ENCODE results near the gene WDR6.

Gene WDR6

GRCh38 chr3:49007068-49007770 lies at the start of gene WDR6:
WDR6 (plus strand) TSS chr3:49007391; CDS start chr3:49007432, 41 bp downstream.
- peak within 1 kb of the TSS; percentile 84 for H3K9ac ChIP-seq (ENCODE audit: low read depth, low read length)
- H3K9me3 ChIP-seq (ENCODE audit: control insufficient read depth, insufficient read depth, low read length): no peaks in the 10 kb centered on the region
- H3K4me1 ChIP-seq (ENCODE audit: insufficient read depth, low read length): 0 out of 2 replicates have a peak, but pooled peaks cover 2% of the 10 kb centered on the region
- H3K36me3 ChIP-seq (ENCODE audit: insufficient read depth, low read length): peaks cover 3% of the 10 kb centered on the region; the same call in 1 of the 2 replicates

- no peak overlapping the region for H3K9ac ChIP-seq (ENCODE audit: low read depth, low read length)
- H3K4me1 ChIP-seq (ENCODE audit: insufficient read depth, low read length): peaks cover 15% of the 10 kb centered on the region
- H3K9me3 ChIP-seq (ENCODE audit: control insufficient read depth, insufficient read depth, low read length): no peaks in the 10 kb centered on the region
- H3K36me3 ChIP-seq (ENCODE audit: insufficient read depth, low read length): no peaks in the 10 kb centered on the region; the same call in 1 of the 2 replicates
Observed at GRCh38 chr3:48960841-48961413, 46.3 kb upstream of the WDR6 start.

- Histone ChIP-seq H3K4me1 (ENCODE audit: insufficient read depth, low read length) (peaks cover 15% of the 10 kb centered on the region), H3K36me3 (ENCODE audit: insufficient read depth, low read length) (peaks cover 5% of the 10 kb centered on the region), H3K9ac (ENCODE audit: low read depth, low read length) (no peak overlapping the region), H3K9me3 (ENCODE audit: control insufficient read depth, insufficient read depth, low read length) (no peaks in the 10 kb centered on the region)
Observed at GRCh38 chr3:48962340-48962739, 44.9 kb upstream of the WDR6 start.

- Histone ChIP-seq H3K4me1 (ENCODE audit: insufficient read depth, low read length) (peaks cover 15% of the 10 kb centered on the region), H3K36me3 (ENCODE audit: insufficient read depth, low read length) (peaks cover 11% of the 10 kb centered on the region), H3K9me3 (ENCODE audit: control insufficient read depth, insufficient read depth, low read length) (no peaks in the 10 kb centered on the region), H3K9ac (ENCODE audit: low read depth, low read length) (no peak overlapping the region)
Observed at GRCh38 chr3:48962939-48963338, 44.3 kb upstream of the WDR6 start.

- H3K9ac ChIP-seq (ENCODE audit: low read depth, low read length): no peak overlapping the region
- peaks cover 15% of the 10 kb centered on the region for H3K4me1 ChIP-seq (ENCODE audit: insufficient read depth, low read length)
- no peaks in the 10 kb centered on the region for H3K9me3 ChIP-seq (ENCODE audit: control insufficient read depth, insufficient read depth, low read length)
- H3K36me3 ChIP-seq (ENCODE audit: insufficient read depth, low read length): peaks cover 11% of the 10 kb centered on the region
Observed at GRCh38 chr3:48963591-48963990, 43.6 kb upstream of the WDR6 start.

GRCh38 chr3:48966367-48966766 lies 40.8 kb upstream of the WDR6 start:
- Histone ChIP-seq H3K36me3 (ENCODE audit: insufficient read depth, low read length) (peaks cover 26% of the 10 kb centered on the region), H3K4me1 (ENCODE audit: insufficient read depth, low read length) (peaks cover 15% of the 10 kb centered on the region), H3K9me3 (ENCODE audit: control insufficient read depth, insufficient read depth, low read length) (no peaks in the 10 kb centered on the region), H3K9ac (ENCODE audit: low read depth, low read length) (no peak overlapping the region)

- H3K36me3 ChIP-seq (ENCODE audit: insufficient read depth, low read length): peaks cover 32% of the 10 kb centered on the region
- no peak overlapping the region for H3K9ac ChIP-seq (ENCODE audit: low read depth, low read length)
- no peaks in the 10 kb centered on the region for H3K9me3 ChIP-seq (ENCODE audit: control insufficient read depth, insufficient read depth, low read length)
- peaks cover 15% of the 10 kb centered on the region for H3K4me1 ChIP-seq (ENCODE audit: insufficient read depth, low read length)
Observed at GRCh38 chr3:48966876-48967361, 40.3 kb upstream of the WDR6 start.

GRCh38 chr3:48970586-48970985 lies 36.6 kb upstream of the WDR6 start:
- H3K9ac ChIP-seq (ENCODE audit: low read depth, low read length): no peak overlapping the region
- no peaks in the 10 kb centered on the region for H3K4me1 ChIP-seq (ENCODE audit: insufficient read depth, low read length)
- H3K9me3 ChIP-seq (ENCODE audit: control insufficient read depth, insufficient read depth, low read length): no peaks in the 10 kb centered on the region
- peaks cover 51% of the 10 kb centered on the region for H3K36me3 ChIP-seq (ENCODE audit: insufficient read depth, low read length)

GRCh38 chr3:48974076-48974864 lies 32.9 kb upstream of the WDR6 start:
- Histone ChIP-seq H3K9me3 (ENCODE audit: control insufficient read depth, insufficient read depth, low read length) (no peaks in the 10 kb centered on the region), H3K36me3 (ENCODE audit: insufficient read depth, low read length) (peaks cover 45% of the 10 kb centered on the region), H3K9ac (ENCODE audit: low read depth, low read length) (no peak overlapping the region), H3K4me1 (ENCODE audit: insufficient read depth, low read length) (no peaks in the 10 kb centered on the region)

- Histone ChIP-seq H3K9me3 (ENCODE audit: control insufficient read depth, insufficient read depth, low read length) (no peaks in the 10 kb centered on the region), H3K4me1 (ENCODE audit: insufficient read depth, low read length) (no peaks in the 10 kb centered on the region), H3K9ac (ENCODE audit: low read depth, low read length) (no peak overlapping the region), H3K36me3 (ENCODE audit: insufficient read depth, low read length) (peaks cover 32% of the 10 kb centered on the region)
Observed at GRCh38 chr3:48979451-48979850, 27.7 kb upstream of the WDR6 start.

- no peaks in the 10 kb centered on the region for H3K4me1 ChIP-seq (ENCODE audit: insufficient read depth, low read length)
- H3K9ac ChIP-seq (ENCODE audit: low read depth, low read length): no peak overlapping the region
- H3K36me3 ChIP-seq (ENCODE audit: insufficient read depth, low read length): peaks cover 32% of the 10 kb centered on the region
- H3K9me3 ChIP-seq (ENCODE audit: control insufficient read depth, insufficient read depth, low read length): no peaks in the 10 kb centered on the region
Observed at GRCh38 chr3:48980295-48980694, 26.9 kb upstream of the WDR6 start.

- Histone ChIP-seq H3K36me3 (ENCODE audit: insufficient read depth, low read length) (peaks cover 26% of the 10 kb centered on the region), H3K9ac (ENCODE audit: low read depth, low read length) (no peak overlapping the region), H3K4me1 (ENCODE audit: insufficient read depth, low read length) (no peaks in the 10 kb centered on the region), H3K9me3 (ENCODE audit: control insufficient read depth, insufficient read depth, low read length) (no peaks in the 10 kb centered on the region)
Observed at GRCh38 chr3:48982016-48982415, 25.2 kb upstream of the WDR6 start.

- H3K36me3 ChIP-seq (ENCODE audit: insufficient read depth, low read length): peaks cover 26% of the 10 kb centered on the region
- no peaks in the 10 kb centered on the region for H3K4me1 ChIP-seq (ENCODE audit: insufficient read depth, low read length)
- no peak overlapping the region for H3K9ac ChIP-seq (ENCODE audit: low read depth, low read length)
- no peaks in the 10 kb centered on the region for H3K9me3 ChIP-seq (ENCODE audit: control insufficient read depth, insufficient read depth, low read length)
Observed at GRCh38 chr3:48982686-48983085, 24.5 kb upstream of the WDR6 start.

GRCh38 chr3:48983096-48983495 lies 24.1 kb upstream of the WDR6 start:
- no peak overlapping the region for H3K9ac ChIP-seq (ENCODE audit: low read depth, low read length)
- no peaks in the 10 kb centered on the region for H3K4me1 ChIP-seq (ENCODE audit: insufficient read depth, low read length)
- peaks cover 26% of the 10 kb centered on the region for H3K36me3 ChIP-seq (ENCODE audit: insufficient read depth, low read length)
- no peaks in the 10 kb centered on the region for H3K9me3 ChIP-seq (ENCODE audit: control insufficient read depth, insufficient read depth, low read length)
